ENCODE data around the gene DDX43.

GRCh38 chr6:73368675-73369074 lies 26.0 kb upstream of the DDX43 start:
- TF ChIP-seq CTCF (conservative IDR thresholded peaks at IDR 0.05 in 1 of 2, IDR thresholded peaks at IDR 0.05 in 1 of 2; ENCODE audit: extremely low read depth in 1 of 2, insufficient read depth in 1 of 2, low read depth in 1 of 2, low read length in 2 of 2) (no peak), EZH2 (IDR thresholded peaks at IDR 0.05; ENCODE audit: borderline replicate concordance, low read length) (no peak)
